Endothelial cell of umbilical vein (primary cell): ENCODE data around the gene RNF214. TPM values are rescaled to one million over a fixed set of nuclear protein-coding genes. Genes with fewer than 3 reads are reported as not detected.

ENCODE experiments used
- BruUV-seq: library from RNA; stranded (reverse); fragments of 400-500 nt; replicated peaks from 2 replicates; lab custom pipeline; 2021; lab: Mats Ljungman, UMichigan
- CTCF ChIA-PET: fragments of 300-600, 350-600 bp; sonication (Branson Sonifier 250); formaldehyde crosslinking; loops from one replicate; lab custom pipeline; 2021; ENCODE audit warnings: antibody characterized with exemption, inconsistent platforms; lab: Charles Lee
- POLR2A ChIA-PET: fragments of 300-600, 350-600 bp; sonication (Branson Sonifier 250); formaldehyde crosslinking; loops from one replicate; lab custom pipeline; 2021; ENCODE audit warnings: antibody characterized with exemption, inconsistent platforms; lab: Charles Lee
- DNase-seq: peaks from one replicate; pipeline ENCODE4 v3.0.0-alpha.2; 2011; ENCODE audit warnings: low read depth, low spot score
- FAIRE-seq: peaks from 2 replicates; lab custom pipeline; 2011; peaks lifted over from hg19 to GRCh38; lab: Jason Lieb, UNC
- H2AFZ ChIP-seq: 2 replicates; pipeline ENCODE4 v1.6.0; 2012; ENCODE audit warnings: low read depth, low read length, control low read depth, inconsistent platforms
- H3K27ac ChIP-seq: 2 replicates; pipeline ENCODE4 v1.5.1; 2011; ENCODE audit warnings: low read depth, mild to moderate bottlenecking, control low read depth, low read length, moderate library complexity; ENCODE audit not compliant: insufficient read depth
- H3K27me3 ChIP-seq, 2 experiments: 2 replicates each; pipeline versions ENCODE4 v1.6.0 to v1.6.1; 2011; ENCODE audit warnings: low read length in 2 of 2, mixed read lengths in 1 of 2; ENCODE audit not compliant: control insufficient read depth in 2 of 2, insufficient read depth in 2 of 2
- H3K36me3 ChIP-seq, 2 experiments: 2 replicates in 1 of 2; 3 replicates in 1 of 2; pipeline ENCODE4 v1.5.1; 2011; ENCODE audit warnings: low read length in 2 of 2, mild to moderate bottlenecking in 1 of 2, moderate library complexity in 1 of 2; ENCODE audit not compliant: control insufficient read depth in 2 of 2, insufficient read depth in 2 of 2; ENCODE audit errors: extremely low read depth in 1 of 2
- H3K4me1 ChIP-seq: 3 replicates; pipeline ENCODE4 v1.5.1; 2011; ENCODE audit warnings: mild to moderate bottlenecking, low read length; ENCODE audit not compliant: control insufficient read depth, insufficient read depth; ENCODE audit errors: extremely low read depth
- H3K4me2 ChIP-seq: 2 replicates; pipeline ENCODE4 v1.6.1; 2011; ENCODE audit warnings: low read length, control low read depth, mixed read lengths; ENCODE audit not compliant: insufficient read depth
- H3K4me3 ChIP-seq, 3 experiments: fragments of 200-600 bp in 1 of 3; sonication (generic), shearing (Covaris generic) in 1 of 3; replicated peaks in 1 of 3; 2 replicates each; pipeline ENCODE4 v1.5.1; 2011 to 2016; ENCODE audit warnings: control low read depth in 3 of 3, low read length in 3 of 3, mild to moderate bottlenecking in 2 of 3, inconsistent platforms in 1 of 3, low read depth in 1 of 3, moderate library complexity in 1 of 3; ENCODE audit not compliant: insufficient read depth in 1 of 3
- H3K79me2 ChIP-seq: 2 replicates; pipeline ENCODE4 v1.6.0; 2012; ENCODE audit warnings: low read length, inconsistent platforms; ENCODE audit not compliant: control insufficient read depth, insufficient read depth
- H3K9ac ChIP-seq: replicated peaks from 2 replicates; pipeline ENCODE3; 2011; ENCODE audit warnings: low read length, control low read depth; ENCODE audit not compliant: insufficient read depth; ENCODE audit errors: extremely low read depth
- H3K9me1 ChIP-seq: replicated peaks from 3 replicates; pipeline ENCODE4 v1.6.0; 2011; ENCODE audit warnings: mild to moderate bottlenecking, low read length; ENCODE audit not compliant: control insufficient read depth, insufficient read depth; ENCODE audit errors: extremely low read depth
- H3K9me3 ChIP-seq: replicated peaks from 2 replicates; pipeline ENCODE4 v1.5.1; 2012; ENCODE audit warnings: low read length, inconsistent platforms; ENCODE audit not compliant: control insufficient read depth, insufficient read depth
- H4K20me1 ChIP-seq: replicated peaks from 2 replicates; pipeline ENCODE3; 2011; ENCODE audit warnings: mild to moderate bottlenecking, low read length; ENCODE audit not compliant: control insufficient read depth, insufficient read depth; ENCODE audit errors: extremely low read depth
- EZH2 ChIP-seq: IDR thresholded peaks from 2 replicates; pipeline ENCODE4 v1.6.1; 2012; ENCODE audit warnings: borderline replicate concordance, low read depth, mild to moderate bottlenecking, moderate library complexity, low read length, inconsistent platforms; ENCODE audit not compliant: severe bottlenecking
- FOS ChIP-seq: IDR thresholded peaks from 2 replicates; pipeline ENCODE4 v1.6.1; 2011; ENCODE audit warnings: mild to moderate bottlenecking, low read length, moderate library complexity, borderline replicate concordance; ENCODE audit not compliant: insufficient read depth
- GATA2 ChIP-seq: IDR thresholded peaks from 2 replicates; pipeline ENCODE4 v1.7.0; 2011; ENCODE audit warnings: low read depth, mild to moderate bottlenecking, moderate library complexity, mixed read lengths, low read length; ENCODE audit not compliant: insufficient read length, insufficient read depth
- JUN ChIP-seq: IDR thresholded peaks from 2 replicates; pipeline ENCODE4 v1.6.1; 2011; ENCODE audit warnings: borderline replicate concordance, low read depth; ENCODE audit not compliant: insufficient read length, insufficient read depth
- MAX ChIP-seq: IDR thresholded peaks from 2 replicates; pipeline ENCODE4 v1.6.1; 2011; ENCODE audit not compliant: insufficient read depth, insufficient read length
- MYC ChIP-seq: IDR thresholded peaks from one replicate; pipeline ENCODE4 v1.6.1; 2011; ENCODE audit warnings: mild to moderate bottlenecking, low read depth, low read length
- POLR2A ChIP-seq: IDR thresholded peaks from 2 replicates; pipeline ENCODE4 v1.6.1; 2012; ENCODE audit warnings: low read depth, mild to moderate bottlenecking, control low read depth, low read length
- POLR2AphosphoS5 ChIP-seq: IDR thresholded peaks from 2 replicates; pipeline ENCODE4 v1.6.1; 2012; ENCODE audit warnings: low read depth, mild to moderate bottlenecking, control low read depth, low read length, moderate library complexity; ENCODE audit not compliant: insufficient read depth
- dilution Hi-C: fragments of 300-500 bp; cut with MboI; formaldehyde crosslinking; loops from one replicate; pipeline ENCODE4 v1.15.0; 2019; ENCODE audit warnings: low sequenced_read_pairs; ENCODE audit not compliant: extremely low pct_ligation_motif_present
- intact Hi-C: fragments of 100-400 bp; cut with micrococcal nuclease; formaldehyde crosslinking; loops from one replicate; pipeline ENCODE4 v1.10.0; 2022
- polyA plus RNA-seq, 4 experiments: library from polyadenylated mRNA; depleted of rRNA in 3 of 4; stranded (reverse) in 3 of 4; unstranded in 1 of 4; fragments of >200 nt; gene quantifications; 2 replicates each; pipeline versions ENCODE4 v1.2.1 to v1.2.3, GENCODE V29; 2011 to 2012; ENCODE audit warnings: missing spikeins in 1 of 4
- total RNA-seq: library from RNA; stranded (reverse); gene quantifications from 2 replicates; pipeline ENCODE4 v1.2.3, GENCODE V29; 2021
- TF ChIP-seq, protein P1 (sequence below), 2 donors: IDR thresholded peaks; 1 replicate in 1 of 2; 2 replicates in 1 of 2; pipeline ENCODE4 v1.5.1; 2011; ENCODE audit warnings: low read length in 2 of 2, mild to moderate bottlenecking in 2 of 2, moderate library complexity in 2 of 2, control low read depth in 1 of 2, inconsistent platforms in 1 of 2, low read depth in 1 of 2; ENCODE audit not compliant: insufficient read depth in 1 of 2; ENCODE audit errors: extremely low read depth in 1 of 2

RNF214 gene
- total and polyA plus RNA-seq, 2 donors (not counting 3 experiments of a cell fraction or from before 2014, with no cell fraction given) = 24.3 to 28.2 TPM

- Histone ChIP-seq H2AFZ (no peak overlapping the region), H3K9me1 (no peaks in the 10 kb centered on the region), H3K4me1 (peaks cover 11% of the 10 kb centered on the region), H3K36me3 (peaks cover 0 to 22% of the 10 kb centered on the region in 2 experiments), H3K27me3 (no peaks in the 10 kb centered on the region), H3K4me2 (no peak overlapping the region), H3K27ac (no peak overlapping the region), H3K9ac (no peak overlapping the region), H3K79me2 (no peaks in the 10 kb centered on the region), H3K9me3 (no peaks in the 10 kb centered on the region), H3K4me3 (no peak overlapping the region), H4K20me1 (no peaks in the 10 kb centered on the region)
- TF ChIP-seq MAX (no peak), POLR2A (no peak), EZH2 (no peak), JUN (no peak), POLR2AphosphoS5 (no peak), GATA2 (no peak), FOS (no peak), MYC (no peak)
- TF ChIP-seq, protein P1, sequence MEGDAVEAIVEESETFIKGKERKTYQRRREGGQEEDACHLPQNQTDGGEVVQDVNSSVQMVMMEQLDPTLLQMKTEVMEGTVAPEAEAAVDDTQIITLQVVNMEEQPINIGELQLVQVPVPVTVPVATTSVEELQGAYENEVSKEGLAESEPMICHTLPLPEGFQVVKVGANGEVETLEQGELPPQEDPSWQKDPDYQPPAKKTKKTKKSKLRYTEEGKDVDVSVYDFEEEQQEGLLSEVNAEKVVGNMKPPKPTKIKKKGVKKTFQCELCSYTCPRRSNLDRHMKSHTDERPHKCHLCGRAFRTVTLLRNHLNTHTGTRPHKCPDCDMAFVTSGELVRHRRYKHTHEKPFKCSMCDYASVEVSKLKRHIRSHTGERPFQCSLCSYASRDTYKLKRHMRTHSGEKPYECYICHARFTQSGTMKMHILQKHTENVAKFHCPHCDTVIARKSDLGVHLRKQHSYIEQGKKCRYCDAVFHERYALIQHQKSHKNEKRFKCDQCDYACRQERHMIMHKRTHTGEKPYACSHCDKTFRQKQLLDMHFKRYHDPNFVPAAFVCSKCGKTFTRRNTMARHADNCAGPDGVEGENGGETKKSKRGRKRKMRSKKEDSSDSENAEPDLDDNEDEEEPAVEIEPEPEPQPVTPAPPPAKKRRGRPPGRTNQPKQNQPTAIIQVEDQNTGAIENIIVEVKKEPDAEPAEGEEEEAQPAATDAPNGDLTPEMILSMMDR (IDR thresholded peaks at IDR 0.05; ENCODE audit: extremely low read depth in 1 of 2, insufficient read depth in 1 of 2, low read depth in 1 of 2, low read length in 2 of 2) = no peak
- BruUV-seq = no TSS peak
- CTCF ChIA-PET = interaction anchor here (1.2 to 3.4 kb wide), 3 partner anchors 8 to 340 kb away, joined by 3 to 16 read pairs (median 3); partner anchors contain the start of genes PCSK7 and RNF214
- intact Hi-C loops (no loop called here), dilution Hi-C loops (no loop called here)
- POLR2A ChIA-PET = no interaction called here
- FAIRE-seq (no peak), DNase-seq (no peak)
These were observed 12.5 kb upstream of the RNF214 start for GRCh38 chr11:117219995-117220394.
